ENCODE results near the gene SYT8.
"Not testable (repeated sequence)": the region's sequence is repeated elsewhere in the genome, so short reads cannot be mapped to it uniquely, and the experiment has no call there.

Gene SYT8

DNA sequence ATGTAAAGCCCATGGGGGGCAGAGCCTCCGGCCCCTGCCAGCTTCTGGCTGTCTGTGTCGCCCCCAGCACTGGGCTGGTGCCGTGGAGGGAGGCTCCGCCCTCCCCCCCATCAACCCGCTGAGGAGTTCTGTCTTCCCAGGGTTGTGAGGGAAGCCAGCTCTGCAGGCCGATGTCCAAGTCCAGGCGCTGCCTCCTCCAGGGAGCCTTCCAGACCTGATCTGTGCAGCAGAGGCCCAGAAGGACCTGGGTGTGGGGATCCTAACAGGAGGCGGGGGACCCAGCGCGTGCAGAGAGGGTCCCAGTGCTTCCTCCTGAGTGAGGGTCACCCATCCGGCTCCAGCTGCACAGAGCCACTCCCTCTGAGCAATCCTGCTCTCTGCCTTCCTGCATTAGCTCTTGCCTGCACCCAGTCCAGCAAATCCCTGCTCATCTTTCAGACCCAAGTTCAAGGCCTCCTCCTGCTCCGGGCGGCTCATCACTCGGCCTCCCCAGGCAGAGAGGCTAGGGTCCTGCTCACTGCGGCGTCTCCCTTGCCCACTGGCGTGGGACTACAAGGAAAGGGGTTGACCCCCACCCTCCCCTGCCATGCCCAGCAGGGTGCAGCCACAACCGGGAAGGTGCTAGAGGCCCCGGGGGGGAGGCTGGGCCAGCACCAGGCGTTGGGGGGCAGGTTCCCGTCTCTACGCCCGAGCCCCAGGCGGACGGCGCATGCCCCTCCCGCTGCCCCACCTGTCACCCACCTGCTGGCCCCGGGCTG lies 40.5 kb downstream of the SYT8 start:
- Histone ChIP-seq H3K36me3 (ENCODE audit: insufficient read depth, low read length) (peaks cover 14% of the 10 kb centered on the region), H3K4me1 (ENCODE audit: control insufficient read depth, insufficient read depth, low read length) (peaks cover 68% of the 10 kb centered on the region), H3K4me3 (ENCODE audit: low read length) (peak overlapping the region; percentile 59), H3K9ac (ENCODE audit: low read depth, low read length) (peak overlapping the region; percentile 62), H3K27me3 (ENCODE audit: control insufficient read depth, insufficient read depth, low read length) (no peaks in the 10 kb centered on the region), H3K4me2 (ENCODE audit: low read length) (peak overlapping the region; percentile 79), H3K9me3 (replicated peaks; ENCODE audit: low read length) (no peaks in the 10 kb centered on the region)

DNA sequence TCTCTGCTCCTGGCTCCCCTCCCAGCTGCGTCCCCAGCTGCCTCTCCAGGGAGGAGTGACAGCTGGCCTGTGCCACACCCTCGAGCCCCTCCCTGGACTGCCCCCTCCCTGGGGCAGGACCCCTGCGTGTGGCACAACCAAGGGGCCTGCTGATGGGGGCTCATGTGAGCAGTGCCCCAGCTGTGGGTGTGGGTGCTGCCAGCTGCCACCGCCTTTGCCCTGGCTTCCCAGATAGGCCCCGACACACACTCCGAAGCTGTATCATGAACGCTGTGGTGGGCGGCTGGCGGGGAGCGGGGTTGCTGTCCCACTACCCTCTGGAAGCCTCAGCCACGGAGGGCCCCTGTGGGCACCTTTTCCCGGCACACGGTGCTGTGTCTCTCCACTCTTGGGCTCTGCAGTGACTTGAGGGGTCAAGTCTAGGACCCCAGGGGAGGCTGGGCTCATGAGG lies 41.1 kb downstream of the SYT8 start:
- peak overlapping the region; percentile 79 for H3K4me2 ChIP-seq (ENCODE audit: low read length)
- H3K9me3 ChIP-seq (replicated peaks; ENCODE audit: low read length); H3K27me3 ChIP-seq (ENCODE audit: control insufficient read depth, insufficient read depth, low read length): not testable (repeated sequence)
- peaks cover 18% of the 10 kb centered on the region for H3K36me3 ChIP-seq (ENCODE audit: insufficient read depth, low read length)
- H3K4me1 ChIP-seq (ENCODE audit: control insufficient read depth, insufficient read depth, low read length) = peaks cover 68% of the 10 kb centered on the region
- peak overlapping the region; percentile 62 for H3K9ac ChIP-seq (ENCODE audit: low read depth, low read length)
- H3K4me3 ChIP-seq (ENCODE audit: low read length) = peak overlapping the region; percentile 59

DNA sequence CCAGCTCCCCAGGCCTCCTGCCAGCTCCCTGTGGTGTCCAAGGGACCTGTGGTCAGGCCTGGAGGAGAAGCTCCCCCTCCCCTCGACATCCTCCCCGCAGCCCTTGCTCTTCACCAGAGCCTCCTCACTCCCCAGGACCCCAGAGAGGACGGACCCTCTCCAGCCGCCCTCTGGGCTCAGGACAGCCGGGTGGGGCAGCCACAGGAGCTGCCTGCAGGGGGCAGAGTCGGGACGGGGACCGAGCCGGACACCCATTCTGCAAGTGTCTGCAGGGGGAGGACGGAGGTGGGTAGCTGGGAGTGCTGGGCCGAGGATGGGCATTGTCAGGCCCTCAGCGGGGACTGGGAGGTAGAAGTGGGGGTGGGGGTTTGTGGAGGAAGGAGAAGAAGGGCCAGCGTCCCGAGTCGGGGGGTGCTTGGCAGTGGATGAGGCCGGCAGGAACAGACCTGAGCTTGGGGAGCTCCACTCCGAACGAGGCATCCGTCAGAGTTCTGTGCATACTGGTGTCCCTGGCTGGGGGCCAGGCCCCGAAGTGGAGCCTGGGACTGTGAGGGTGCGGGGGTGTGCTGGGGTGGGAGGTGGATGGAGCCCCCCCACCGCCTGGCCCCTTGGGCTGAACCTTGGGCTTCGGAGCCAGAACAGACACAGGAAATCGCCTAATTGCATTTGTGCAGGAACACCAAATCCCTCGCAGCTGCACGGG lies 41.7 kb downstream of the SYT8 start:
- peaks cover 73% of the 10 kb centered on the region for H3K4me1 ChIP-seq (ENCODE audit: control insufficient read depth, insufficient read depth, low read length)
- H3K9ac ChIP-seq (ENCODE audit: low read depth, low read length) = peak overlapping the region; percentile 62
- peaks cover 25% of the 10 kb centered on the region for H3K36me3 ChIP-seq (ENCODE audit: insufficient read depth, low read length)
- no peaks in the 10 kb centered on the region for H3K27me3 ChIP-seq (ENCODE audit: control insufficient read depth, insufficient read depth, low read length)
- peak overlapping the region; percentile 79 for H3K4me2 ChIP-seq (ENCODE audit: low read length)
- no peaks in the 10 kb centered on the region for H3K9me3 ChIP-seq (replicated peaks; ENCODE audit: low read length)
- peak overlapping the region; percentile 59 for H3K4me3 ChIP-seq (ENCODE audit: low read length)

DNA sequence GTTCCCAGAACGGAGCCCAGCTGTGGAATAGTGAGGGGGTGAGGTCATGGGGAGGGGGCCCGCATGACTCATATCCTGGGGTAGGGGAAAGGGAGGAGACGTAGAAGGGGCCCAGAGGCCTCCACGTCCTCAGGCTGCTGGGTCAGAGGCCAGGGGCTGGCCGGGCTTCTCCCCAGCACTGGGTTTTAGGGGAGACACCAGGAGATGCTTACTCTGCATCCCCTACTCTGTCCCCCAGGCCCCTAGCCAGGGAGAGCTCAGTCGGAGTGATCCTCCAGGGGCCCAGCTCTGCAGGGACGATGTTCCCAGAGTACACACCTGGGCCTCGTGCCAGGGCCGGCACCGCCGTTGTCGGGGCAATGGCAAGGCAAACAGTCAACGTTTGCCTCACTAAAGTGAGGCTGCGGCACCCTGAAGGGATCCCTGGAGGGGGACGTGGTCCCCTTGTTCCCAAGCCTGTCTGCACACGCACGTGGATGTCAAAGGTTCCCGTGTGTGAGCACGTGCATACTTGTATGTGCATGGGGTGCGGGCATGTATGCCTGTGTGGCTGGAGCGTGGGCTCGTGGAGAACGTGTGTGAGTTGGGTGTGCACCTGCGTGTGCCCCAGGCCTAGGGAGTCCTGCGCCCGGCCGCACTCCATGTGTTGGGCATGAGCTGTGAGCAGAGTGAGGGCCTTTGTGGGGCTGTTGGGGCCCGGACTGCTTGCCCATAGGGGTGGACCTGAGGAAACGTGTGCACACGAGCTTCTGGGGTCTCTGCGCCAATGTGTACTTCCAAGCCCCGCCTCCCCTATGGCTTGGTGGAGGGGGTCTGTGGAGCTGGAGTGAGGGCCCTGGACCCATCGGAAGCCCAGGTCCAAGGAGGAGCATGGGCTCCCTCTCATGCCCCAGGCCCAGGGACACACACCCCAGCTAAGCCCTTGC lies 42.7 kb downstream of the SYT8 start:
- no peaks in the 10 kb centered on the region for H3K27me3 ChIP-seq (ENCODE audit: control insufficient read depth, insufficient read depth, low read length)
- H3K9me3 ChIP-seq (replicated peaks; ENCODE audit: low read length) = no peaks in the 10 kb centered on the region
- peak overlapping the region; percentile 73 for H3K4me2 ChIP-seq (ENCODE audit: low read length)
- H3K4me1 ChIP-seq (ENCODE audit: control insufficient read depth, insufficient read depth, low read length) = peaks cover 82% of the 10 kb centered on the region
- peak overlapping the region; percentile 62 for H3K9ac ChIP-seq (ENCODE audit: low read depth, low read length)
- peaks cover 33% of the 10 kb centered on the region for H3K36me3 ChIP-seq (ENCODE audit: insufficient read depth, low read length)
- peak overlapping the region; percentile 48 for H3K4me3 ChIP-seq (ENCODE audit: low read length)

DNA sequence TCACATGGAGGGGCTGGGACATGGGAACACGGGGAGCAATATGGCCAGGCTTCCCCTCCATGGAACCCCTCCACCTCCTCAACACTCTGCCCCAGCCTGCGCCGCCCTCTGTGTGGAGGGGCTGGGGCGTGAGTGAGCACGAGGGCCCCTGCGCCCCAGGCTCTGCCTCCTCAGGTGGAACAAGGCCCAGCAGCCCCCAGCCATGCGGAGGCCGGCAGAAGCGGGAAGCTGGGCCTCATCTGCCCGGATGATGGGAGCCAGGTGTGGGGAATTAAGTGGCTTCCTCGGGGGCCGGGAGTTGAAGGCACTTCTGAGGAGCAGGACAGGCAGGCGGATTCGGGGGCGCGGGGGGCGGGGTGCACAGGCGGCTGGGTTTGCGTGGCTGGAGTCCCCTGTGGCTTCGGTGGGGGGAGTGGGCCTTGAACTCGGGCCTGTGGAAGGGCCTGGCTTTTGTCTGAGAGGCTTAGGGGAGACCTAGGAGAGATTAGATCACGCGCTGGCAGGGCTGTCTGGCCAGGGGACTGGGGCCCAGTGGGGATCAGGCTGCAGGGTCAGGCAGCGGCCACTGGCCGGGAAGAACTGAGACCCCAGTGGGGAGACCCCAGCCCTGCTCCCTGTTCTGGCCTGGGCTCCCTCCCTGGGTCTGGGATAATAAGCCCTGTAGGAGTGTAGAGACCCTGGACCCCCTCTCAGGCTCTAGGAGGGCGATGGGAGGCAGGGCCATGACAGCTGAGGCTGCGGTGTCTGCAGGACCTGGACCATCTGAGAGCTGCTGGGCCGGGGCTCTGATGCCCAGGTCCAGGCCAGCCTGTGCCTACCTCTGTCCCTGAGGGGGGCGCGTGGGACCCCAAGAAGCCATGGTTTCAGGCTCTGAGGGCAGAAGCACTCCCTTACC lies 43.6 kb downstream of the SYT8 start:
- no peak overlapping the region for H3K4me3 ChIP-seq (ENCODE audit: low read length)
- H3K36me3 ChIP-seq (ENCODE audit: insufficient read depth, low read length) = peaks cover 42% of the 10 kb centered on the region
- peaks cover 82% of the 10 kb centered on the region for H3K4me1 ChIP-seq (ENCODE audit: control insufficient read depth, insufficient read depth, low read length)
- no peaks in the 10 kb centered on the region for H3K9me3 ChIP-seq (replicated peaks; ENCODE audit: low read length)
- H3K9ac ChIP-seq (ENCODE audit: low read depth, low read length) = peak overlapping the region; percentile 62
- peak overlapping the region; percentile 73 for H3K4me2 ChIP-seq (ENCODE audit: low read length)
- no peaks in the 10 kb centered on the region for H3K27me3 ChIP-seq (ENCODE audit: control insufficient read depth, insufficient read depth, low read length)

DNA sequence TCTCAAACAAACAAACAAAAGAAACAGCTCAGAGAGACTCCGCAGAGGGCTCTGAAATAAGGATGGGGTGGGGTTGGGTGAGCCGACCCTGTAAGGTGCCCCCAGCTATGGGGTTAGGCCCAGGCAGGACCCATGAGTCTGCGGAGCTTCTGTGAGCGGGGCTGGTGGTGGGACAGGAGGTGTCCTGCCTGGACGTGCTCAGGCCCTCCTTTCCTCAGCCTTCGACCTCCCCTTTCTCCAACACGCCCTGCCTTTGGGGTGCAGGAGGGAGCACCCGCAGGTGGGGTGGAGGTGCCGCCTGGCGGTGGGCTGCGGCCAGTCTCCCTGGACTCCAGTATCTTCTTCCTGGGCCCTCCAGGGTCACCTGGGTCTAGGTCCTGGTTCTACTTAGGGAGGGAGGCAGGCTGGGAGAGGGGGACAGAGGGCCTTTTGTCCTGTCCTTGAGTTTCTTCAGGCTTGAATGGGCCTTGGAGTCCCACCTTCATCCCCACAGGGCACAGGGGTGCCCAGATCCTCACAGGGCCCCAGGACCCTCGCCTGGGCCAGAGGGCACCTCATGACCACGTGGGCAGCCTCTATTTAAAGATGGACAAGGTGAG lies 44.7 kb downstream of the SYT8 start:
- Histone ChIP-seq H3K36me3 (ENCODE audit: insufficient read depth, low read length) (peaks cover 52% of the 10 kb centered on the region), H3K4me2 (ENCODE audit: low read length) (peak overlapping the region; percentile 67), H3K9ac (ENCODE audit: low read depth, low read length) (peak overlapping the region; percentile 92), H3K27me3 (ENCODE audit: control insufficient read depth, insufficient read depth, low read length) (no peaks in the 10 kb centered on the region), H3K9me3 (replicated peaks; ENCODE audit: low read length) (no peaks in the 10 kb centered on the region), H3K4me1 (ENCODE audit: control insufficient read depth, insufficient read depth, low read length) (peaks cover 76% of the 10 kb centered on the region), H3K4me3 (ENCODE audit: low read length) (no peak overlapping the region)

DNA sequence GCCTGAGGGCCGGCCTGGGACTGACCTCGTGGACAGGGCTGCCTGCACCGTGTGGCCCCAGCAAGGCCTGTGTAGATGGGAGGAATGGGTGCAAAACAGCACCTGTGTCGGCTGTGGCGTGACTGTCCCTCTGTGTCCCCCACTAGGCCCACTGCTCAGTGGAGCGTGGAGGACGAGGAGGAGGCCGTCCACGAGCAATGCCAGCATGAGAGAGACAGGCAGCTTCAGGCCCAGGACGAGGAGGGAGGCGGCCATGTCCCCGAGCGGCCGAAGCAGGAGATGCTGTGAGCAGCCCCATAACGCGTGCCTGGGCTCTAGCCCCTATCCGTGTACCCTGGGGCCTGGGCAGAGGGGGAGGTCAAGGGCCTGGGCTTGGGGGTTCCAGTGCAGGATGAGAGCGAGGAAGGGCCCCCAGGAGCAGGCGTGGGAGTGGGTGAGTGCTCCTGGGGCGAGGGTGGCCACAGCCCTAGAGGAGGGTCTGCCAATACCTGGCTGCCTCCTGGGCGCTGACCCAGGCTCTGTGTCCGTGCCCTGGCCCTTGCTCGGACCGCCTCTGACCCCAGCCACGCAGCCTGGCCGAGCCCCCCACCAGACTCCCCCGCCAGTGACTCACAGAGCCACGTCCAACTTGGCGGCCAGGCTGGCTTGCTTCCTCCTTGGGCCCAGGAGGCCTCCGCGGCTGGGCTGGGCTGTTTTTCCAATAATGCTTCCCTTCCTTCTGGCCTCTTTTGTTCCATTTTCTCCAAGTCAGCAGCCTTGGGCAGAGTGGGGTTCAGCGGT lies 45.3 kb downstream of the SYT8 start:
- no peaks in the 10 kb centered on the region for H3K27me3 ChIP-seq (ENCODE audit: control insufficient read depth, insufficient read depth, low read length)
- H3K4me1 ChIP-seq (ENCODE audit: control insufficient read depth, insufficient read depth, low read length) = peaks cover 69% of the 10 kb centered on the region
- no peaks in the 10 kb centered on the region for H3K9me3 ChIP-seq (replicated peaks; ENCODE audit: low read length)
- peaks cover 59% of the 10 kb centered on the region for H3K36me3 ChIP-seq (ENCODE audit: insufficient read depth, low read length)
- H3K4me3 ChIP-seq (ENCODE audit: low read length) = peak overlapping the region; percentile 41
- H3K4me2 ChIP-seq (ENCODE audit: low read length) = peak overlapping the region; percentile 67
- H3K9ac ChIP-seq (ENCODE audit: low read depth, low read length) = peak overlapping the region; percentile 92

DNA sequence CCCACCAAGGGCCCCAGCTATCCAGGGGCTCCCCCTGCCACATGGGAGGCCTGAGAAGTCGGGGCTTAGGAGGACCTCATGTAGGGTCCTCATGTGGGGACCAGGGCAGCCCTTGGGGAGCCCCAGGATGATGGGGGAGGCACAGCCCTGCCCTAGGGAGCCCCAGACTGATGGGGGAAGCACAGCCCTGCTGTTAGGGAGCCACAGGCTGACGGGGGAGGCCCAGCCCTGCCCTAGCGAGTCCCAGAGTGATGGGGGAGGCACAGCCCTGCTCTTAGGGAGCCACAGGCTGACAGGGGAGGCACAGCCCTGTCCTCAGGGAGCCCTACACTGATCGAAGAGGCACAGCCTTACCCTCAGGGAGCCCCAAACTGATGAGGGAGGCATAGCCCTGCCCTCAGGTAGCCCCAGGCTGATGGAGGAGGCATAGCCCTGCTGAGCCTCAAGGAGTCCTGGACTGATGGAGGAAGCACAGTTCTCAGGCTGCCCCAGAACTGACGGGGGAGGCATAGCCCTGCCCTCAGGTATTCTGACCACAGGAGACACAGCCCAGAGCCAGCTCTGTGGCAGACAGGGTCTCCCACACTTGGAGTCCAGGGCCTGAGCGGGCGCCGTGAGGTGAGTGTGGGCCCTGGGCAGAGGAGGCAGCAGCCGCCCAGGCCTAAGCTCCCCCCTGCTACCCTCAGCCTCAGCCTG lies 46.1 kb downstream of the SYT8 start:
- Histone ChIP-seq H3K4me3 (ENCODE audit: low read length) (peak overlapping the region; percentile 41), H3K9me3 (replicated peaks; ENCODE audit: low read length) (no peaks in the 10 kb centered on the region), H3K36me3 (ENCODE audit: insufficient read depth, low read length) (peaks cover 62% of the 10 kb centered on the region), H3K4me1 (ENCODE audit: control insufficient read depth, insufficient read depth, low read length) (peaks cover 62% of the 10 kb centered on the region), H3K4me2 (ENCODE audit: low read length) (peak overlapping the region; percentile 67), H3K9ac (ENCODE audit: low read depth, low read length) (peak overlapping the region; percentile 92), H3K27me3 (ENCODE audit: control insufficient read depth, insufficient read depth, low read length) (no peaks in the 10 kb centered on the region)

DNA sequence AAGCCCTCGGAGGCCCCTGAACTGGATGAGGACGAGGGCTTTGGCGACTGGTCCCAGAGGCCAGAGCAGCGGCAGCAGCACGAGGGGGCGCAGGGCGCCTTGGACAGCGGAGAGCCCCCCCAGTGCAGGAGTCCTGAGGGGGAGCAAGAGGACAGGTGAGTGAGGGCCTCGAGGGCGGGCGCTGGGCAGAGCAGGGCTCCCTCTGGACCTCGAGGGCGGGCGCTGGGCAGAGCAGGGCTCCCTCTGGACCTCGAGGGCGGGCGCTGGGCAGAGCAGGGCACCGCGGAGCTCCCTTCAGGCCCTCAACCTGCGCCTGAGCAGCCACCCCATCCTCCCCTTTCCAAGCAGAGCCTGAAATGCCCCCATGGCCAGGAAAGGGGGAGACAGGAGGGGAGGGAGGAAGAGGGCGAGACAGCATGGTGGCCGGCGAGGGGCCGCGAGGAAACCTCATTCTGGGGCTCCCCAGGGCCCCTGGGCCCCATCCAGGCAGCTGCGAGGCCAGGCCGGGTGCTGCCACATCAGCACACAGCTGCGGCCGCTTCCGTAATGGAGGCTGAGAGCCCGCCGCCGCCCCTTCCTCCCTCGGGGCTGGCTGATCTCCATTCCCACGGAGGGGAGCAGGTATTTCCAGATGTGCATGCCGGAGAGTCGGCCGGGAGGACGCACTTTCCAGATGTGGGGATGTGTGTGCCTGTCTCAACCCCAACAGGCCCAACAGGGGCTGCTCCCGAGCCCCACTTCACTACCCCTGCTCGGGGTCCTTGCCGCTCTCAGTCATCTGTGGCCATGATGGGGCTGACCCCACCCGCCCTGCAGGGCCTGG lies 46.9 kb downstream of the SYT8 start:
- H3K9me3 ChIP-seq (replicated peaks; ENCODE audit: low read length) = no peaks in the 10 kb centered on the region
- H3K36me3 ChIP-seq (ENCODE audit: insufficient read depth, low read length) = peaks cover 70% of the 10 kb centered on the region
- H3K27me3 ChIP-seq (ENCODE audit: control insufficient read depth, insufficient read depth, low read length) = no peaks in the 10 kb centered on the region
- H3K9ac ChIP-seq (ENCODE audit: low read depth, low read length) = peak overlapping the region; percentile 92
- peaks cover 54% of the 10 kb centered on the region for H3K4me1 ChIP-seq (ENCODE audit: control insufficient read depth, insufficient read depth, low read length)
- no peak overlapping the region for H3K4me3 ChIP-seq (ENCODE audit: low read length)
- H3K4me2 ChIP-seq (ENCODE audit: low read length) = peak overlapping the region; percentile 67
